ENCODE measurements around the gene ERC2. TPM values are rescaled to one million over a fixed set of nuclear protein-coding genes. Genes with fewer than 3 reads are reported as not detected.

Gene ERC2
- total and polyA plus RNA-seq, 2 of the 13 experiments (the other 11 are each of a cell fraction or from before 2014, with no cell fraction given) = 0.16 to 0.22 TPM

- TF ChIP-seq ATF4 (CRISPR knock-in tag; IDR thresholded peaks at IDR 0.05) (0 out of 4 replicates have a peak, but pooled peaks of 1 of the 2 experiments have one; percentile 18), TGIF2 (CRISPR knock-in tag; IDR thresholded peaks at IDR 0.05) (no peak)
Measured at GRCh38 chr3:55597641-55598040, 870.6 kb downstream of the ERC2 start.

DNA sequence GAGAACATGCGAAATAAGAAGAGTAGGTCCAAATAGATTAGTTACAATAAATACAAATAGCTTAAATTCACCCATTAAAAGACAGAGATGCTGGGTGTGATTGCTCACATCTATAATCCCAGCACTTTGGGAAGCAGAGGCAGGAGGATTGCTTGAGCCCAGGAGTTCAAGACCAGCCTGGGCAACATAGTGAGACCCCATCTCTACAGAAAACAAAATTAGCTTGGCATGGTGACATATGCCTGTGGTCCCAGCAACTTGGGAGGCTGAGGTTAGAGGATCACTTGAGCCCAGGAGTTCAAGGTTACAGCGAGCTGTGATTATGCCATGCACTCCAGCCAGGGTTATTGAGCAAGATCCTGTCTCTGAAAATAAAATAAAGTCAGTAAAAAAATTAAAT, 872.1 kb downstream of the ERC2 start:
- ATAC-seq (no peak), FAIRE-seq (no peak), DNase-seq (ENCODE audit: low spot score) (no peak)
- ChIA-PET POLR2A (no interaction called here), CTCF (ENCODE audit: low intra/inter-chr PET ratio, low total read pairs) (no interaction called here)
- H4K20me1 ChIP-seq (ENCODE audit: insufficient read depth, low read length) = no peaks in the 10 kb centered on the region
- H3K27me3 ChIP-seq (ENCODE audit: control insufficient read depth in 1 of 2, insufficient read depth in 2 of 2, low read length in 2 of 2) = no peaks in the 10 kb centered on the region
- no peaks in the 10 kb centered on the region for H3K9me3 ChIP-seq (ENCODE audit: low read length)
- in situ Hi-C loops (cut with HindIII; ENCODE audit: extremely low pct_ligation_motif_present, low pct_unique_long_range_greater_than_20kb) (no loop called here), intact Hi-C loops (cut with micrococcal nuclease; ENCODE audit: unreplicated experiment) (no loop called here)
- no peaks in the 10 kb centered on the region for H3K36me3 ChIP-seq (replicated peaks in 1 of 2; ENCODE audit: control insufficient read depth in 1 of 2, insufficient read depth in 2 of 2, low read length in 2 of 2)
- H3K4me1 ChIP-seq (ENCODE audit: insufficient read depth, low read length) = no peaks in the 10 kb centered on the region
- no peak overlapping the region for H3K4me2 ChIP-seq (ENCODE audit: low read depth, low read length)
- H3K79me2 ChIP-seq (ENCODE audit: insufficient read depth, low read length) = no peaks in the 10 kb centered on the region
- TF ChIP-seq STAT6 (CRISPR knock-in tag; IDR thresholded peaks at IDR 0.05; ENCODE audit: borderline replicate concordance) (no peak), ZNF577 (CRISPR knock-in tag; IDR thresholded peaks at IDR 0.05; ENCODE audit: borderline replicate concordance, low read depth) (no peak), KDM6A (CRISPR knock-in tag; IDR thresholded peaks at IDR 0.05; ENCODE audit: low read depth) (no peak), NCOR1 (IDR thresholded peaks at IDR 0.05; ENCODE audit: borderline replicate concordance, low read length) (no peak), REL (CRISPR knock-in tag; conservative IDR thresholded peaks at IDR 0.05) (no peak), RFX5 (IDR thresholded peaks at IDR 0.05; ENCODE audit: low read depth, low read length) (no peak), ZNF652 (CRISPR knock-in tag; IDR thresholded peaks at IDR 0.05; ENCODE audit: borderline replicate concordance, low read depth) (no peak)
- no peak overlapping the region for H3K27ac ChIP-seq (ENCODE audit: extremely low read length, insufficient read depth, low read length)
- BruUV-seq (replicated peaks) = no TSS peak
- no peak overlapping the region for H2AFZ ChIP-seq (ENCODE audit: low read length)
- H3K9ac ChIP-seq (ENCODE audit: insufficient read depth, low read depth, low read length) = no peak overlapping the region
- 27% methylated on average over 2 of the region's 2 CpGs for WGBS (ENCODE audit: low lambda C conversion rate)
- H3K4me3 ChIP-seq (replicated peaks in 1 of 3; ENCODE audit: insufficient read depth in 1 of 3, low read depth in 2 of 3, low read length in 3 of 3) = no peak overlapping the region

More at GRCh38 chr3:55597641-55598040, 870.6 kb downstream of the ERC2 start:
- no peak overlapping the region for H3K27ac ChIP-seq (ENCODE audit: extremely low read length, insufficient read depth, low read length)
- POLR2A ChIA-PET = no interaction called here
- 43% methylated on average over 4 of the region's 4 CpGs for WGBS (ENCODE audit: low lambda C conversion rate)
- DNase-seq (ENCODE audit: low spot score) (no peak), FAIRE-seq (no peak), ATAC-seq (no peak)
- 0 out of 5 replicates have a peak, but pooled peaks cover 0 to 3% of the 10 kb centered on the region in 2 experiments for H3K27me3 ChIP-seq (ENCODE audit: control insufficient read depth in 1 of 2, insufficient read depth in 2 of 2, low read length in 2 of 2)
- no TSS peak for BruUV-seq (replicated peaks)
- H3K79me2 ChIP-seq (ENCODE audit: insufficient read depth, low read length) = no peaks in the 10 kb centered on the region
- no peaks in the 10 kb centered on the region for H3K36me3 ChIP-seq (replicated peaks in 1 of 2; ENCODE audit: control insufficient read depth in 1 of 2, insufficient read depth in 2 of 2, low read length in 2 of 2)
- CTCF ChIA-PET (ENCODE audit: low intra/inter-chr PET ratio, low total read pairs) = no interaction called here
- H3K4me3 ChIP-seq (replicated peaks in 1 of 3; ENCODE audit: insufficient read depth in 1 of 3, low read depth in 2 of 3, low read length in 3 of 3) = no peak overlapping the region
- H4K20me1 ChIP-seq (ENCODE audit: insufficient read depth, low read length) = no peaks in the 10 kb centered on the region
- no peak overlapping the region for H3K4me2 ChIP-seq (ENCODE audit: low read depth, low read length)
- intact Hi-C loops (cut with micrococcal nuclease; ENCODE audit: unreplicated experiment) (no loop called here), in situ Hi-C loops (cut with HindIII; ENCODE audit: extremely low pct_ligation_motif_present, low pct_unique_long_range_greater_than_20kb) (no loop called here)
- no peaks in the 10 kb centered on the region for H3K4me1 ChIP-seq (ENCODE audit: insufficient read depth, low read length)
- no peak overlapping the region for H3K9ac ChIP-seq (ENCODE audit: insufficient read depth, low read depth, low read length)
- no peak overlapping the region for H2AFZ ChIP-seq (ENCODE audit: low read length)
- H3K9me3 ChIP-seq (ENCODE audit: low read length) = no peaks in the 10 kb centered on the region
